Tibial nerve (tissue), 4 donors: ENCODE results near the gene CCIN. TPM values are rescaled to one million over a fixed set of nuclear protein-coding genes. Genes with fewer than 3 reads are reported as not detected.

Experiments used
- DNase-seq, 2 donors: peaks; one replicate each; pipeline ENCODE4 v3.0.0-alpha.2; 2019; ENCODE audit warnings: low spot score in 2 of 2
- H3K27ac ChIP-seq, 4 donors: fragments of 200-600 bp; sonication (generic) in 3 of 4; one replicate each; pipeline ENCODE4 v1.5.1; 2017 to 2019; ENCODE audit warnings: mild to moderate bottlenecking in 1 of 4
- H3K27me3 ChIP-seq, 2 donors: fragments of 200-600 bp; sonication (generic) in 1 of 2; one replicate each; pipeline versions ENCODE4 v1.5.1 to v1.6.0; 2017 to 2019
- H3K36me3 ChIP-seq, 3 donors: fragments of 200-600 bp; sonication (generic); one replicate each; pipeline ENCODE4 v1.5.1; 2018 to 2019
- H3K4me1 ChIP-seq, 4 donors: fragments of 200-600 bp; sonication (generic) in 3 of 4; one replicate each; pipeline ENCODE4 v1.5.1; 2017 to 2019
- H3K4me3 ChIP-seq, 4 donors: fragments of 200-600 bp; sonication (generic) in 3 of 4; one replicate each; pipeline ENCODE4 v1.5.1; 2017 to 2019; ENCODE audit warnings: mild to moderate bottlenecking in 1 of 4, moderate library complexity in 1 of 4
- H3K9me3 ChIP-seq, 4 donors: fragments of 200-600 bp; sonication (generic) in 3 of 4; one replicate each; pipeline ENCODE4 v1.5.1; 2017 to 2019
- CTCF ChIP-seq, 5 experiments: fragments of 200-600 bp in 3 of 5; fragments of 450-650 bp in 2 of 5; sonication (generic) in 3 of 5; IDR thresholded peaks; one replicate each; pipeline ENCODE4 v1.5.1; 2016 to 2019; ENCODE audit warnings: antibody characterized with exemption in 5 of 5, mild to moderate bottlenecking in 3 of 5, moderate library complexity in 2 of 5
- EP300 ChIP-seq, 2 donors: sonication (generic); formaldehyde crosslinking; IDR thresholded peaks; one replicate each; pipeline ENCODE4 v1.6.1; 2017; ENCODE audit warnings: antibody characterized with exemption in 2 of 2, mild to moderate bottlenecking in 1 of 2
- POLR2A ChIP-seq, 2 donors: fragments of 450-650 bp; IDR thresholded peaks; one replicate each; pipeline ENCODE4 v1.6.1; 2017; ENCODE audit warnings: antibody characterized with exemption in 2 of 2, mild to moderate bottlenecking in 2 of 2, moderate library complexity in 2 of 2
- WGBS, 2 donors: methylation state at CpG; one replicate each; pipeline ENCODE4 v1.1.5; 2018; 5-methylcytosine and 5-hydroxymethylcytosine counted together
- total RNA-seq, 4 donors: library from RNA; depleted of rRNA; stranded (reverse); fragments of >200 nt; gene quantifications; one replicate each; pipeline ENCODE4 v1.1.0, GENCODE V29; 2016

Gene CCIN
- total RNA-seq, 4 donors from 2014 or later: not detected

GRCh38 chr9:36214571-36214970 lies 45.4 kb downstream of the CCIN start:
- TF ChIP-seq EP300 (IDR thresholded peaks at IDR 0.05) (no peak), POLR2A (IDR thresholded peaks at IDR 0.05) (no peak), CTCF (IDR thresholded peaks at IDR 0.05) (no peak)
- H3K27me3 ChIP-seq: no peaks in the 10 kb centered on the region
- H3K9me3 ChIP-seq: no peaks in the 10 kb centered on the region
- no peak overlapping the region for H3K4me3 ChIP-seq
- no peak for DNase-seq
- no peak overlapping the region for H3K27ac ChIP-seq
- H3K36me3 ChIP-seq: peaks cover 0 to 94% (median 0%) of the 10 kb centered on the region in 3 donors
- peaks cover 0 to 46% (median 6%) of the 10 kb centered on the region in 4 donors for H3K4me1 ChIP-seq

DNA sequence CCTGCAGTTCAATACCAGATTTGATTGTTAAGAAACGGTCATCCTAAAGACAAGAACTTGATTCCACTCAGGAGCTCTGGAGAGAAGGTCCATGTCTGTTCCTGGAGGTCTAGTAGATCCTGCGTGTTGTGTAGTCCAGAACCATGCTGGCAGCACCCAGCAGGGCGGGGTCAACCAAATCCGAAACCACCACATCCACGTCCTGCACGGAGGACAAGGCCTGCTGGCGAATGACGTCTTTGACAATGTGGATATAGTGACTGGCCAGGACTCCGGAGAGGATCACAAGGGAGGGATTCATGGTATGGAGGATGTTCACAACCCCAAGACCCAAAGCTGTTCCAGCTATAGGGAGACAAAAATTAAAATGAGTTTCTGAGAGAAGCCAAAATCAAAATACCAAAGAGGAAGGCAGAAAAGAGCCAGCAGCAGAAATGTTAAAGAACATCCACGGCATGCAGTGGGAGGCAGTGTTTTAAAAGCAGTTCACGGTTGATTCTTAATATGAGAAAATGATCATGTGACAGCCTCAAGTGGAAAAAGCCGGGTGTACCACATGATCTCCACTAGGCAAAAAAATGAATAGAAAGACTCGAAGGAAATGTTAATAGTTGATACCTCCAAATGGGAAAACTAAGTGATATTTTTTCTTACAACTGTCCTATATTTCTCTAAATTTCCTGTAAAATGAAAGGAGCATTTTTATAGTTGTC lies 48.2 kb downstream of the CCIN start:
- H3K27ac ChIP-seq: no peak overlapping the region
- H3K36me3 ChIP-seq: peaks cover 0 to 96% (median under 1%) of the 10 kb centered on the region in 3 donors

GRCh38 chr9:36218011-36218410 lies 48.8 kb downstream of the CCIN start:
- DNase-seq: no peak
- Histone ChIP-seq H3K27ac (no peak overlapping the region), H3K9me3 (peaks cover 0 to 8% (median 0%) of the 10 kb centered on the region in 4 donors), H3K4me1 (peaks cover 0 to 16% (median 0%) of the 10 kb centered on the region in 4 donors), H3K36me3 (peaks cover 0 to 96% (median 4%) of the 10 kb centered on the region in 3 donors), H3K27me3 (no peaks in the 10 kb centered on the region), H3K4me3 (no peak overlapping the region)
- WGBS, 2 donors: 95 to 97% methylated on average over 5 of the region's 5 CpGs
- no peak for TF ChIP-seq CTCF (IDR thresholded peaks at IDR 0.05)
- no peak for TF ChIP-seq EP300 (IDR thresholded peaks at IDR 0.05)
- no peak for TF ChIP-seq POLR2A (IDR thresholded peaks at IDR 0.05)

More for the DNA sequence above, 48.2 kb downstream of the CCIN start:
- no peak for DNase-seq
- Histone ChIP-seq H3K9me3 (peaks cover 0 to 2% (median 0%) of the 10 kb centered on the region in 4 donors), H3K4me3 (no peak overlapping the region), H3K4me1 (peaks cover 0 to 21% (median 0%) of the 10 kb centered on the region in 4 donors), H3K27me3 (no peaks in the 10 kb centered on the region)
- TF ChIP-seq POLR2A (IDR thresholded peaks at IDR 0.05) (no peak), CTCF (IDR thresholded peaks at IDR 0.05) (no peak), EP300 (IDR thresholded peaks at IDR 0.05) (no peak)
- WGBS, 2 donors: 68 to 70% methylated on average over 13 of the region's 13 CpGs

- 84 to 90% methylated on average over 7 of the region's 7 CpGs for WGBS, 2 donors
- peaks cover 0 to 8% (median 0%) of the 10 kb centered on the region in 4 donors for H3K9me3 ChIP-seq
Observed at GRCh38 chr9:36218411-36218901, 49.3 kb downstream of the CCIN start.

More at GRCh38 chr9:36218411-36218901, 49.3 kb downstream of the CCIN start:
- H3K27ac ChIP-seq: no peak overlapping the region
- H3K36me3 ChIP-seq: peaks cover 0 to 96% (median 4%) of the 10 kb centered on the region in 3 donors
- no peak for DNase-seq
- TF ChIP-seq CTCF (IDR thresholded peaks at IDR 0.05): no peak
- TF ChIP-seq POLR2A (IDR thresholded peaks at IDR 0.05): no peak
- no peak for TF ChIP-seq EP300 (IDR thresholded peaks at IDR 0.05)
- no peaks in the 10 kb centered on the region for H3K27me3 ChIP-seq
- H3K4me1 ChIP-seq: peaks cover 0 to 15% (median 0%) of the 10 kb centered on the region in 4 donors
- H3K4me3 ChIP-seq: no peak overlapping the region

Other genes with a start within 250 kb of the CCIN start
- gene OR2S2, start 211.2 kb upstream of the CCIN start, total RNA-seq: not detected
- gene RECK, start 132.5 kb upstream of the CCIN start, total RNA-seq: 10 to 100 TPM; 15.6 to 24.1 (median 18.7) TPM
- 10 to 100 TPM; 18.1 to 26.4 (median 25.6) TPM for gene GLIPR2, start 32.7 kb upstream of the CCIN start, total RNA-seq
- gene CLTA, start 21.5 kb downstream of the CCIN start, total RNA-seq: 100 to 1,000 TPM; 165 to 247 (median 223) TPM
- 10 to 100 TPM; 30.0 to 42.6 (median 32.6) TPM for gene GNE, start 89.1 kb downstream of the CCIN start, total RNA-seq
- 10 to 100 TPM; 25.5 to 55.5 (median 32.0) TPM for gene RNF38, start 230.9 kb downstream of the CCIN start, total RNA-seq